ENCODE data around the gene AIDA.

Gene AIDA

GRCh38 chr1:222644636-222644980, 67.7 kb downstream of the AIDA start:
- no peaks in the 10 kb centered on the region for H3K9me3 Mint-ChIP-seq
- H3K36me3 Mint-ChIP-seq: peaks cover 9 to 17% of the 10 kb centered on the region in 2 donors
- H3K4me3 Mint-ChIP-seq: peak overlapping the region; percentile 97 to 98
- peak overlapping the region; percentile 97 for H3K27ac Mint-ChIP-seq
- ATAC-seq (replicated peaks): peak in 1 of 2 donors; percentile 11
- no peaks in the 10 kb centered on the region for H3K27me3 Mint-ChIP-seq
- no peak for DNase-seq
- H3K4me1 Mint-ChIP-seq: peaks cover 6 to 19% of the 10 kb centered on the region in 2 donors

- peak overlapping the region; percentile 97 for H3K27ac Mint-ChIP-seq
- peak overlapping the region; percentile 97 to 98 for H3K4me3 Mint-ChIP-seq
- ATAC-seq (replicated peaks) (peak; percentile 97 to 98), DNase-seq (peak; percentile 98)
- peaks cover 11 to 18% of the 10 kb centered on the region in 2 donors for H3K36me3 Mint-ChIP-seq
- H3K27me3 Mint-ChIP-seq: no peaks in the 10 kb centered on the region
- H3K4me1 Mint-ChIP-seq: peaks cover 6 to 19% of the 10 kb centered on the region in 2 donors
- H3K9me3 Mint-ChIP-seq: no peaks in the 10 kb centered on the region
Measured at GRCh38 chr1:222643938-222644635, 68.2 kb downstream of the AIDA start.

DNA sequence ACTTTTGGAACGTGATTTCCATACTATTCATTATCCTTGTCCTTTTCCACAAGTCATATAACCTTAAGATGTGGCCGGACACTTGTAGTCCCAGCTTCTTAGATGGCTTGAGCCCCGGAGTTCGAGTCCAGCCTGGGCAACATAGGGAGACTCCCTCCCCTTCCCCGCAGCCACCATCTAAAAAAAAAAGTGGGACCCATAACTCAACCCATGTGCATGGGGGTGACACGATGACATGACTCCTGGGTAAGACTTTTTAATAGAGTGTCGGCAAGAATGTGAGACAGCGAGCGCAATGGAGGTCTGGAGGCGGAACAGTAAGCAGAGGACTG, 68.7 kb downstream of the AIDA start:
- no peak for ATAC-seq (replicated peaks)
- H3K27me3 Mint-ChIP-seq: no peaks in the 10 kb centered on the region
- H3K27ac Mint-ChIP-seq: peak overlapping the region; percentile 97
- peaks cover 12 to 20% of the 10 kb centered on the region in 2 donors for H3K36me3 Mint-ChIP-seq
- peaks cover 6 to 19% of the 10 kb centered on the region in 2 donors for H3K4me1 Mint-ChIP-seq
- DNase-seq: no peak
- H3K9me3 Mint-ChIP-seq: no peaks in the 10 kb centered on the region
- H3K4me3 Mint-ChIP-seq: peak overlapping the region; percentile 97 to 98

GRCh38 chr1:222642468-222642867, 69.8 kb downstream of the AIDA start:
- peaks cover 10 to 18% of the 10 kb centered on the region in 2 donors for H3K36me3 Mint-ChIP-seq
- H3K4me3 Mint-ChIP-seq: no peak overlapping the region
- no peak overlapping the region for H3K27ac Mint-ChIP-seq
- no peaks in the 10 kb centered on the region for H3K27me3 Mint-ChIP-seq
- no peak for ATAC-seq (replicated peaks)
- DNase-seq: no peak
- no peaks in the 10 kb centered on the region for H3K9me3 Mint-ChIP-seq
- peaks cover 6 to 19% of the 10 kb centered on the region in 2 donors for H3K4me1 Mint-ChIP-seq

GRCh38 chr1:222641269-222641948, 70.9 kb downstream of the AIDA start:
- H3K4me3 Mint-ChIP-seq: no peak overlapping the region
- H3K36me3 Mint-ChIP-seq: peaks cover 16 to 24% of the 10 kb centered on the region in 2 donors
- H3K9me3 Mint-ChIP-seq: no peaks in the 10 kb centered on the region
- peaks cover 6 to 19% of the 10 kb centered on the region in 2 donors for H3K4me1 Mint-ChIP-seq
- no peaks in the 10 kb centered on the region for H3K27me3 Mint-ChIP-seq
- no peak overlapping the region for H3K27ac Mint-ChIP-seq
- DNase-seq (no peak), ATAC-seq (replicated peaks) (no peak)

DNA sequence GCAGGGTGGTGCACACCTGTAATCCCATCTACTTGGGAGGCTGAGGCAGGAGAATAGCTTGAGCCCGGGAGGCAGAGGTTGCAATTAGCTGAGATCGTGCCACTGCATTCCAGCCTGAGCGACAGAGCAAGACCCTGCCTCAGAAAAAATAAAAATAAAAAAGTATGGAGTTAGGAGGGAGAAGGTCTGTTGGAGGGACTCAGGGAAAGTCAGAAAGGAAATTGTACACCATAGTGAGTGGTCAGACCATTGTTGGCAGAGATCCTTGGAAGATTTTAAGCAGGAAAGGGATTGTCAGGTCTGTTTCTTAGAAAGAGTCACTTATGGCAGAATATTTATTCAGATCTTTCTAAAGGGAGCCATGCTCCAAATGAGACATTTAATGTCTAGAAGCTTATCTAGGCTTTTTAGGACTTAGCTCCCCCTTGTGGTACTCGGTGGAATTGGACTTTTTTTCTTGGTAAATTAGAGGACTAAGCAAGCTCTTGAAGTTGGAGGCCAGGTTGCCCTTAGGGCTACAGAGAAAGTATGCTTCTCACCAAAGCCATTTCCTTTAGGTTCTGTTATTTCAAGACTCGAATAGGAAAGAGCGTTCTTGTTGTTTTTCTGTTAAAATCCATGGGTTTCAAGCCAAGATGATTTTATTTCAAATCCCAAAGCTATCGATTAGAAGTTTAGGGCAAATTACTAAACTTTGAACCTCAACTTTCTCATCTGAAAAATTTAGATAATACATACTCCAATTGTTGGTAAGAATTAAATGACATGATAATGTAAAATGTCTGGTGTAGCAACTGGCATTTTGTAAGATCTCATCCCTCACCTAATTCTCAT, 77.9 kb downstream of the AIDA start:
- peak; percentile 56 for DNase-seq
- peak; percentile 80 to 81 for ATAC-seq (replicated peaks)
- Mint-ChIP-seq H3K4me1 (peaks cover 7 to 16% of the 10 kb centered on the region in 2 donors), H3K36me3 (peaks cover 30 to 63% of the 10 kb centered on the region in 2 donors), H3K27me3 (no peaks in the 10 kb centered on the region), H3K4me3 (no peak overlapping the region), H3K27ac (no peak overlapping the region), H3K9me3 (no peaks in the 10 kb centered on the region)

DNA sequence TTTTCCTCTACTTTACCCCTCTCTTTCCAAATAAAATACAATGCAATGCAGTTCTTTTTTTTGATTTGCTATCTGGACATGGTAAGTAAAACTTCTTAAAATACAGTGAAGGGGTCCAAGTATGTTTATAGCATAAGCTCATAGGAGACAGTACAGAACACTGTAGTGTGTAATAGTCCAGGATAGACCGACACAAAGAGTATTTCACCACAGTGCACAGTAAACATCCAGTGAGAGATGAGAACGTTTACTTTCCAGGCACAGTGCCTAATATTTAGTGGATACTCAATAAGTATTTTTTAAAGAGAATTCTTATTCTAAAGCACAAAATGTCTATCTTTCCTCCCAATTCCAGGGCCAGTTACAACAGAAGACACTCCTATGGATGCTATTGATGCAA, 79.5 kb downstream of the AIDA start:
- Mint-ChIP-seq H3K27ac (no peak overlapping the region), H3K4me1 (peaks cover 7 to 16% of the 10 kb centered on the region in 2 donors), H3K9me3 (no peaks in the 10 kb centered on the region), H3K27me3 (no peaks in the 10 kb centered on the region), H3K4me3 (no peak overlapping the region), H3K36me3 (peaks cover 39 to 71% of the 10 kb centered on the region in 2 donors)
- ATAC-seq (replicated peaks) (no peak), DNase-seq (no peak)

DNA sequence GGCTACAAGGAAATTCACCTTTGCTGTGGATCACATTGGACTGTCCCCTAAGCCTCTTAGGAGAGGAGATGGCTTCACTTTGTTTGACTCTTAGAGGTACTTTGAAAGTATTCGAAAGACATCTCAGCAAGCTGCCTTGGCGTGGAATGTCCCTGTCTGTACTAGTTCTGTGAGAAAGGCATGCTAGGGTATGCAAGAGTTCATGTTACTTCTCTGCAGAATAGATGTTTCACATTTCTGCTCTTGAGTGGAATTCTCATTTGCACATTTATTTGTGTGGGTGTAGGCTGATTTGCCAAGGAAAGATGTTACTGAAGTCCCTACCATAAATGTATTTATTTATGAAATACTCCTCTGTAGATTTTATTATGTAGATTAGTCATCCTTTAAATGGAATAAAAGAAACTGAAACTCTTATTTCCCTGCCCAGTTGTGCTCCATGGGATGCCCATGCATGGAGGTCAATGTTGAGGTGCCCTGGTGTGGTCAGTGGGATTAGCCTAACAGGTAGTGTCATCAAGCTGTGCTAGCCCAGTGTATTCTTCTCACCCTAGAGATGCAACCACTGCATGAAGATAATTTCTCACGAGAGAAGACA, 80.6 kb downstream of the AIDA start:
- no peak overlapping the region for H3K27ac Mint-ChIP-seq
- peaks cover 41 to 77% of the 10 kb centered on the region in 2 donors for H3K36me3 Mint-ChIP-seq
- no peak overlapping the region for H3K4me3 Mint-ChIP-seq
- no peaks in the 10 kb centered on the region for H3K9me3 Mint-ChIP-seq
- peaks cover 7 to 16% of the 10 kb centered on the region in 2 donors for H3K4me1 Mint-ChIP-seq
- ATAC-seq (replicated peaks) (no peak), DNase-seq (no peak)
- H3K27me3 Mint-ChIP-seq: no peaks in the 10 kb centered on the region

GRCh38 chr1:222629921-222630535, 82.3 kb downstream of the AIDA start:
- Mint-ChIP-seq H3K4me3 (no peak overlapping the region), H3K36me3 (peaks cover 40 to 76% of the 10 kb centered on the region in 2 donors), H3K9me3 (no peaks in the 10 kb centered on the region), H3K27me3 (no peaks in the 10 kb centered on the region), H3K27ac (no peak overlapping the region), H3K4me1 (peaks cover 7 to 16% of the 10 kb centered on the region in 2 donors)
- DNase-seq (no peak), ATAC-seq (replicated peaks) (no peak)

DNA sequence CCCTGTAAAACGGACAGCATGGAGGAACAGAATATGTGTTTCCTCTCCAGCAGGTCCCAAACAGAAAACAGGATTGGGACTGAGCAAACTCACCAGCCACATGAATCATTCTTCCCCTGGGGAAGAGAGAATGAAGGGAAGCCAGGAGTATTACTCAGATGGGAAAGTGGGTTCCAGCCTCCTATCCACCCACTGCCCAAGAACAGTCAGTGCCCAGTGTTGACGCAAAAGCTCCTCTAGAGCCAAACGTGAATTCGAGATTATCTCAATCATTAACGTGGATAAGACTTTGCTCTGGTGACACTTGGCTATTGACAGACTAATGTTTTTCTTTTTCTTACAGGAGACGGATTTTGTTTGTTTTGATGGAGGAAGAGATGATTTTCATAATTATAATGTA, 85.1 kb downstream of the AIDA start:
- ATAC-seq (replicated peaks) (no peak), DNase-seq (no peak)
- H3K9me3 Mint-ChIP-seq: no peaks in the 10 kb centered on the region
- H3K36me3 Mint-ChIP-seq: peaks cover 38 to 66% of the 10 kb centered on the region in 2 donors
- H3K27ac Mint-ChIP-seq: no peak overlapping the region
- H3K4me1 Mint-ChIP-seq: peaks cover 0 to 4% of the 10 kb centered on the region in 2 donors
- no peak overlapping the region for H3K4me3 Mint-ChIP-seq
- H3K27me3 Mint-ChIP-seq: no peaks in the 10 kb centered on the region

DNA sequence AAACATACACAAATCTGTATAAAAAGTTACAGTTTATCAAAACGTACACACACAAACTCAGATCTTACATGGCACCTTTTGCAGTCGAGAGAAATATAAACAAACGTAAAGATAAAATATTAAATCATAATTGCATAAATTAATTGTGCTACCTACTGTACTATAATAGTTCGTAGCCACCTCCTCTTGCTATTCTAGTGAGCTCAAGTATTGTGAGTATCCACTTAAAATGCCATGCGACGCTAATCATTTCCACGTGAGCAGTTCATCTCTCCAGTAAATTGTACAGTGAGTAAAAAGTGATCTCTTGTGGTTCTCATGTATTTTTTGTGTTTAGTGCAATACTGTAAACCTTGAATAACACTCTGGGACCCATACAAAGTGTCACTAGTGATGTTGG, 88.1 kb downstream of the AIDA start:
- Mint-ChIP-seq H3K36me3 (peaks cover 35 to 56% of the 10 kb centered on the region in 2 donors), H3K27me3 (no peaks in the 10 kb centered on the region), H3K27ac (no peak overlapping the region), H3K4me1 (peaks cover 13 to 21% of the 10 kb centered on the region in 2 donors), H3K9me3 (no peaks in the 10 kb centered on the region), H3K4me3 (no peak overlapping the region)
- DNase-seq (no peak), ATAC-seq (replicated peaks) (no peak)

DNA sequence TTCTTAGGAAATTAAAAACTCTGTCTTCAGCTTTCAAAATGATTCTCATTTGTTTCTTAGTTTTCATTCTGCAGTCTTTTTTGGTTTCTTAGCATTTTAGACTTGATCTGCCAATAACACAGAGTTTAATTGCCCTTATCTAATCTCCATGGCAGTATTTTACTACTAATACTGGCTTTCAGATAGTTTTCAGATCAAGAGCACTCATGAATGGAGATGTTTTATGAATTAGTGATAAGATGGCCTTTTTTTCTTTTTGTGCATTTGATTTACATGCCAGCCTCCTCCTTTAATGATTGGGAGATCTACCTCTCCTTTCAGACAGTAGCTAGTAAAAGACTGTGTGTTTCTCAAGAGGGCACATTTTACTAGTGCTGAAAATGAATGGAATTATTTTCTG, 88.8 kb downstream of the AIDA start:
- Mint-ChIP-seq H3K9me3 (no peaks in the 10 kb centered on the region), H3K27me3 (no peaks in the 10 kb centered on the region), H3K4me1 (peaks cover 16 to 27% of the 10 kb centered on the region in 2 donors), H3K4me3 (no peak overlapping the region), H3K36me3 (peaks cover 30 to 48% of the 10 kb centered on the region in 2 donors), H3K27ac (no peak overlapping the region)
- DNase-seq: no peak
- no peak for ATAC-seq (replicated peaks)

DNA sequence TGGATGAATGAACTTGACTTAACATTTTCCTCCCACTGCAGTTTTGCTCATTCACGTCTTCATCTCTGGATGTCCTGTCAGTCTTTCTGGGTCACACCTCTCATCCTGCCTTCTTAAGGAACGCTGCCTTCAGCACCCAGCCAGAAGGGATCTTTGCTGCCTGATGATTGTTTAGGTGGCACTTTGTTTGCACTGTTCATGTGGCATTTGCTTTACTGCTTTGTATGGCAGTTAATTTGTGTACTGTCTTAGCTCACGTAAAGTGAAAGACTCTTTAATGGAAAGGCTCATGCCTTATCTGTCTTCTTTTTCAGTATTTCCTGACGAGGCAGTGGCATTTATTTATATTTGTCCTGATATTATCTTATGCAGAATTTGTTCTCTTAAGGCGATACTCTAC, 89.5 kb downstream of the AIDA start:
- peak overlapping the region; percentile 51 for H3K27ac Mint-ChIP-seq
- ATAC-seq (replicated peaks): no peak
- no peaks in the 10 kb centered on the region for H3K9me3 Mint-ChIP-seq
- no peak for DNase-seq
- H3K4me1 Mint-ChIP-seq: peaks cover 16 to 27% of the 10 kb centered on the region in 2 donors
- H3K36me3 Mint-ChIP-seq: peaks cover 23 to 41% of the 10 kb centered on the region in 2 donors
- H3K27me3 Mint-ChIP-seq: no peaks in the 10 kb centered on the region
- H3K4me3 Mint-ChIP-seq: no peak overlapping the region

DNA sequence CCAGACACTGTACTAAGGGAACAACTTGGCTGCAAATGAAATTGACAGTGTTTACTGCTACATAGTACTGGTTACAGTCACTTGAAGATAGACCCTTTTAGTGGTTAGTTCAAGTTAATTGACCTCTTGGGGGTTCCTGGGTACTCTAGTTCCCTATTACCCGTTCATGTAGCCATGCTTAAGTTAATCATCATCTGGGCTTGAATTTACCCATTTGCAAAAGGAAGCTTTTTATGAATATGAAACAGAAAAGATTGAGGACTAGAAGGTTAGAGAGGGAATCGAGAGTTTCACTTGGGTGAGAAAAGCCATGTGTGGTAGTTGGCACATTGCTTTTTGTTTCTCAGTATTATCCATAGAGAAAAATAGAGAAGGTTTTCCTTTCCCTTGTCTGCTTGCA, 91.7 kb downstream of the AIDA start:
- DNase-seq (no peak), ATAC-seq (replicated peaks) (no peak)
- H3K36me3 Mint-ChIP-seq: peaks cover 10 to 23% of the 10 kb centered on the region in 2 donors
- no peaks in the 10 kb centered on the region for H3K9me3 Mint-ChIP-seq
- peaks cover 0 to 4% of the 10 kb centered on the region in 2 donors for H3K27me3 Mint-ChIP-seq
- no peak overlapping the region for H3K4me3 Mint-ChIP-seq
- peaks cover 21 to 27% of the 10 kb centered on the region in 2 donors for H3K4me1 Mint-ChIP-seq
- no peak overlapping the region for H3K27ac Mint-ChIP-seq

Data from stimulated activated naive B cell treated with anti-CD40 and anti-IgM and Interleukin-4, amounts not matched to agents 10 μg/mL and 1 μg/mL and 100 μg/mL, for 72 hours (primary cell).